ENCODE measurements around the gene OPCML. TPM values are rescaled to one million over a fixed set of nuclear protein-coding genes. Genes with fewer than 3 reads are reported as not detected.
A peak's percentile ranks its signal among the peaks of the same experiment; 100 is the strongest.

The OPCML gene
- polyA plus RNA-seq, 3 donors, result not detected

- H3K27me3 ChIP-seq (ENCODE audit: control insufficient read depth in 2 of 2, insufficient read depth in 2 of 2, low read length in 2 of 2), result peaks cover 6 to 20% of the 10 kb centered on the region in 2 donors
- H3K4me2 ChIP-seq (replicated peaks; ENCODE audit: extremely low read depth, low read length, poor library complexity, severe bottlenecking), result no peak overlapping the region
- intact Hi-C loops (cut with micrococcal nuclease), result no loop called here
- no peaks in the 10 kb centered on the region for H3K36me3 ChIP-seq (replicated peaks in 1 of 2; ENCODE audit: control insufficient read depth in 1 of 2, insufficient read depth in 2 of 2, low read length in 2 of 2)
- peaks cover 18 to 37% (median 35%) of the 10 kb centered on the region in 3 donors for H3K27me3 Mint-ChIP-seq (ENCODE audit: low read depth in 3 of 3)
- H3K36me3 Mint-ChIP-seq, result no peaks in the 10 kb centered on the region
- no peaks in the 10 kb centered on the region for H3K79me2 ChIP-seq (ENCODE audit: insufficient read depth, low read length)
- 76% methylated on average over 18 of the region's 18 CpGs for WGBS (ENCODE audit: insufficient coverage)
- H3K27ac Mint-ChIP-seq, result no peak overlapping the region
- H3K4me1 Mint-ChIP-seq, result no peaks in the 10 kb centered on the region
- H2AFZ ChIP-seq (ENCODE audit: insufficient read depth, low read depth, low read length, poor library complexity, severe bottlenecking), result no peak overlapping the region
- TF ChIP-seq CTCF (IDR thresholded peaks at IDR 0.05), result no peak
- no peaks in the 10 kb centered on the region for H4K20me1 ChIP-seq (ENCODE audit: insufficient read depth, low read length)
- peaks cover 0 to 2% (median 0%) of the 10 kb centered on the region in 7 donors for H3K9me3 Mint-ChIP-seq
- H3K27ac ChIP-seq (ENCODE audit: low read depth in 1 of 2, low read length in 2 of 2), result no peak overlapping the region
- peak overlapping the region in 1 of 2 donors; percentile 7 for H3K4me3 Mint-ChIP-seq
- DNase-seq, result no peak
- no peak overlapping the region for H3K9ac ChIP-seq (ENCODE audit: insufficient read depth, low read length, poor library complexity, severe bottlenecking)
- no peaks in the 10 kb centered on the region for H3K9me3 ChIP-seq (replicated peaks in 1 of 2; ENCODE audit: control insufficient read depth in 1 of 2, insufficient read depth in 1 of 2, low read length in 2 of 2)
- no peaks in the 10 kb centered on the region for H3K4me1 ChIP-seq (ENCODE audit: control insufficient read depth in 1 of 2, insufficient read depth in 2 of 2, low read length in 2 of 2)
- no peak overlapping the region for H3K4me3 ChIP-seq (replicated peaks in 1 of 3; ENCODE audit: low read depth in 2 of 3, low read length in 3 of 3)
Observed at GRCh38 chr11:133153031-133153430, 379.3 kb downstream of the OPCML start.

GRCh38 chr11:133149698-133150097 is 382.6 kb downstream of the OPCML start:
- Mint-ChIP-seq H3K27ac (no peak overlapping the region), H3K4me1 (no peaks in the 10 kb centered on the region), H3K4me3 (no peak overlapping the region), H3K9me3 (peaks cover 0 to 2% (median 0%) of the 10 kb centered on the region in 7 donors), H3K36me3 (no peaks in the 10 kb centered on the region), H3K27me3 (ENCODE audit: low read depth in 3 of 3) (peaks cover 6 to 25% (median 15%) of the 10 kb centered on the region in 3 donors)
- TF ChIP-seq CTCF (IDR thresholded peaks at IDR 0.05), result no peak
- WGBS (ENCODE audit: insufficient coverage), result 50% methylated on average over 1 of the region's 5 CpGs
- Histone ChIP-seq H3K9me3 (replicated peaks in 1 of 2; ENCODE audit: control insufficient read depth in 1 of 2, insufficient read depth in 1 of 2, low read length in 2 of 2) (no peaks in the 10 kb centered on the region), H3K4me1 (ENCODE audit: control insufficient read depth in 1 of 2, insufficient read depth in 2 of 2, low read length in 2 of 2) (no peaks in the 10 kb centered on the region), H2AFZ (ENCODE audit: insufficient read depth, low read depth, low read length, poor library complexity, severe bottlenecking) (no peak overlapping the region), H3K36me3 (replicated peaks in 1 of 2; ENCODE audit: control insufficient read depth in 1 of 2, insufficient read depth in 2 of 2, low read length in 2 of 2) (no peaks in the 10 kb centered on the region), H3K4me2 (replicated peaks; ENCODE audit: extremely low read depth, low read length, poor library complexity, severe bottlenecking) (no peak overlapping the region), H4K20me1 (ENCODE audit: insufficient read depth, low read length) (no peaks in the 10 kb centered on the region), H3K79me2 (ENCODE audit: insufficient read depth, low read length) (no peaks in the 10 kb centered on the region), H3K9ac (ENCODE audit: insufficient read depth, low read length, poor library complexity, severe bottlenecking) (no peak overlapping the region), H3K27me3 (ENCODE audit: control insufficient read depth in 2 of 2, insufficient read depth in 2 of 2, low read length in 2 of 2) (peaks cover 4 to 6% of the 10 kb centered on the region in 2 donors), H3K4me3 (replicated peaks in 1 of 3; ENCODE audit: low read depth in 2 of 3, low read length in 3 of 3) (no peak overlapping the region), H3K27ac (ENCODE audit: low read depth in 1 of 2, low read length in 2 of 2) (no peak overlapping the region)
- no peak for DNase-seq
- intact Hi-C loops (cut with micrococcal nuclease), result no loop called here
